Neural crest cell (in vitro differentiated cells): Measurements from ENCODE around the gene ASB15. TPM values are rescaled to one million over a fixed set of nuclear protein-coding genes. Genes with fewer than 3 reads are reported as not detected.

Experiments used
- DNase-seq: peaks from one replicate; pipeline ENCODE4 v3.0.0; 2021; ENCODE audit warnings: low read depth, mixed read lengths, low spot score
- H3K27ac Mint-ChIP-seq: one replicate; pipeline ENCODE4 v1.8.0; 2021; ENCODE audit warnings: mild to moderate bottlenecking, mixed read lengths; ENCODE audit not compliant: unreplicated experiment
- H3K27me3 Mint-ChIP-seq: 2 replicates; pipeline ENCODE4 v1.8.0; 2021; ENCODE audit warnings: low read depth, mild to moderate bottlenecking, mixed read lengths
- H3K36me3 Mint-ChIP-seq: 2 replicates; pipeline ENCODE4 v1.8.0; 2021; ENCODE audit warnings: low read depth, mild to moderate bottlenecking, mixed read lengths
- H3K4me1 Mint-ChIP-seq: 2 replicates; pipeline ENCODE4 v1.8.0; 2021; ENCODE audit warnings: mixed read lengths
- H3K4me3 Mint-ChIP-seq: one replicate; pipeline ENCODE4 v1.8.0; 2021; ENCODE audit warnings: mild to moderate bottlenecking, mixed read lengths
- H3K9me3 Mint-ChIP-seq: 2 replicates; pipeline ENCODE4 v1.8.0; 2021; ENCODE audit warnings: mixed read lengths
- total RNA-seq: library from RNA; stranded (reverse); gene quantifications from 2 replicates; pipeline ENCODE4 v1.2.1, GENCODE V29; 2021
- TF ChIP-seq, protein P1 (sequence below): fragments of 200-600 bp; sonication (generic); conservative IDR thresholded peaks from 2 replicates; pipeline ENCODE4 v1.5.0; 2021; ENCODE audit warnings: antibody characterized with exemption, mild to moderate bottlenecking

ASB15 gene
- total RNA-seq, 1 donor from 2014 or later = not detected

DNA sequence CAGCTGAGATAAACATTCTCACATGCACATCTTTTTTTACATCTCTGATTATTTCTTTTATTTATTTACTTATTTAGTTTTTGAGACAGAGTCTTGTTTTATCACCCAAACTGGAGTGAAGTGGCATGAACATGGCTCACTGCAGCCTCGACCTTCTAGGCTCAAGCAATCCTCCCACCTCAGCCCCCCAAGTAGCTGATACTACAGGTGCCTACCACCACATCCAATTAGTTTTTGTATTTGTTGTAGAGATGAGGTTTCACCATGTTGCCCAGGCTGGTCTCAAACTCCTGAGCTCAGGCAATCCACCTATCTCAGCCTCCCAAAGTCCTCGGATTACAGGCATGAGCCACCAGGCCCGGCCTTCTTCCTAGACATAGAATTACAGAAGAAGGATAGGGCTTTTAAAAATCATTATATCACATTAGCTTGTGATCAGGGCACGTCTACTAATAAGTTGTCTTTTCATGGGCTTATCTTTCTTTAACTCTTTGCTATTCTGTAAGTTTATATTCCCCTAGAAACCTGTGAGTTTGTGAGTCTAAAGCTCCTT is 5.9 kb downstream of the ASB15 start:
- DNase-seq = no peak
- H3K4me1 Mint-ChIP-seq = no peaks in the 10 kb centered on the region
- H3K27ac Mint-ChIP-seq = no peak overlapping the region
- no peak overlapping the region for H3K4me3 Mint-ChIP-seq
- H3K9me3 Mint-ChIP-seq = no peaks in the 10 kb centered on the region
- H3K36me3 Mint-ChIP-seq = no peaks in the 10 kb centered on the region
- no peaks in the 10 kb centered on the region for H3K27me3 Mint-ChIP-seq
- TF ChIP-seq, protein P1, sequence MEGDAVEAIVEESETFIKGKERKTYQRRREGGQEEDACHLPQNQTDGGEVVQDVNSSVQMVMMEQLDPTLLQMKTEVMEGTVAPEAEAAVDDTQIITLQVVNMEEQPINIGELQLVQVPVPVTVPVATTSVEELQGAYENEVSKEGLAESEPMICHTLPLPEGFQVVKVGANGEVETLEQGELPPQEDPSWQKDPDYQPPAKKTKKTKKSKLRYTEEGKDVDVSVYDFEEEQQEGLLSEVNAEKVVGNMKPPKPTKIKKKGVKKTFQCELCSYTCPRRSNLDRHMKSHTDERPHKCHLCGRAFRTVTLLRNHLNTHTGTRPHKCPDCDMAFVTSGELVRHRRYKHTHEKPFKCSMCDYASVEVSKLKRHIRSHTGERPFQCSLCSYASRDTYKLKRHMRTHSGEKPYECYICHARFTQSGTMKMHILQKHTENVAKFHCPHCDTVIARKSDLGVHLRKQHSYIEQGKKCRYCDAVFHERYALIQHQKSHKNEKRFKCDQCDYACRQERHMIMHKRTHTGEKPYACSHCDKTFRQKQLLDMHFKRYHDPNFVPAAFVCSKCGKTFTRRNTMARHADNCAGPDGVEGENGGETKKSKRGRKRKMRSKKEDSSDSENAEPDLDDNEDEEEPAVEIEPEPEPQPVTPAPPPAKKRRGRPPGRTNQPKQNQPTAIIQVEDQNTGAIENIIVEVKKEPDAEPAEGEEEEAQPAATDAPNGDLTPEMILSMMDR = no peak

DNA sequence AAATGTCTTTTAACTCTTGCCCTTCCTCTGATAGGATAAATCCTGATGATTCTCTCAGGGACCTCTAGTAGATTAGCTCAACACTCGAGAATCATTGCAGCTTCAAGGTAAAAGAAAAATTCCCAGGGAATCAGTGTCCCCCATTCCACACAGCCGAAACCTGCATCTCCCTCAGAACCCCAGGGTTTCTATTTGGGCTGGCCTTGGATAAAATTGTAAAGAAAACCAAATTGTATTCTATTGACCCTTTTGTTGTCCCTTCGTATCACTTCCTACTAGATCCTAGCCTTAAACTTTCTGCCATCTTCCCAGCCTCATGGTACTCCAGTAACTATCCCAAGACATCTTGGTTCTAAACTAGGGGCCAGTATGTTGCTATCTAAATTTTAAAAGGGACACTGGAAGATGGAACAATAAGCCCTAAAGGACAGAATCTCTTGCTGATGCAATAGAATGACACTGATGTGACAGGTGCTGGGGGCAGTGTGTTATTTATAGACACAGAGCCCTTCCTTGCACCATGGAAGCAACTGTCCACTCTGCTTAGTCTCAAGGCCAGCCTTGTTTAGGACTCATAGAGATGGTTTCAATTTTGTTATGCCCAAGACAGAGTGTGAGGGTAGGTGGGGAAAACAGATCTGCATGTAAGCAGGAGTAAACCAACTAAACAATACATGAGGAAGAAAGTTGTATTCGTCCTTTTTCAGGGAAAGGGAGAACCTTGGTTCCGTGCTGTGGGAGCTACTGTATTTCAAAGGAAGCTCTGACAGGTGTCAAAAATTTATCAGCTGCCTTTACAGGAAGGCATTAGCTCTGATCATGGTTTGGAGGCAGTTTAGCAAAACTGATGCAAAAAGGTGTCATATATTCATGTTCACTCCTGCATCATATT is 7.6 kb downstream of the ASB15 start:
- no peaks in the 10 kb centered on the region for H3K36me3 Mint-ChIP-seq
- no peak for DNase-seq
- TF ChIP-seq, protein P1 = no peak
- H3K4me3 Mint-ChIP-seq = no peak overlapping the region
- H3K4me1 Mint-ChIP-seq = no peaks in the 10 kb centered on the region
- H3K27me3 Mint-ChIP-seq = no peaks in the 10 kb centered on the region
- no peaks in the 10 kb centered on the region for H3K9me3 Mint-ChIP-seq
- H3K27ac Mint-ChIP-seq = no peak overlapping the region

DNA sequence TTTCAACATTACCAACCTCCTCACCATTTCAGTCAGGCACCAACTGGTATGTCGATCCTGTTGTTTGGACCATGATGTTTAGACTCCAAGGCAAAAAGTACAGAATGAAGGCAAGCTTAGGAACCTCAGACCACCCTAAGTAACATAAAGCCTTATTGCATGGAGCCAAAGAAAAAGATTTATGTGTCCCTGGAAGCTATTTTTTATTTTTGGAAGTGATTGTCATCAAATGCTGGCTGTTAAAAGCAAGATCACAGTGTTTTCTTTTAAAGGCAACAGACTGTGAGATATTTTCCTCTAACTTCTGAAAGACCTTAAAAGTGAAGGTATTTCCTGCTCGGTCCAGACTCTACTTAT is 8.2 kb downstream of the ASB15 start:
- no peak overlapping the region for H3K27ac Mint-ChIP-seq
- no peak for DNase-seq
- TF ChIP-seq, protein P1 = no peak
- no peak overlapping the region for H3K4me3 Mint-ChIP-seq
- H3K4me1 Mint-ChIP-seq = no peaks in the 10 kb centered on the region
- H3K27me3 Mint-ChIP-seq = no peaks in the 10 kb centered on the region
- no peaks in the 10 kb centered on the region for H3K9me3 Mint-ChIP-seq
- no peaks in the 10 kb centered on the region for H3K36me3 Mint-ChIP-seq

DNA sequence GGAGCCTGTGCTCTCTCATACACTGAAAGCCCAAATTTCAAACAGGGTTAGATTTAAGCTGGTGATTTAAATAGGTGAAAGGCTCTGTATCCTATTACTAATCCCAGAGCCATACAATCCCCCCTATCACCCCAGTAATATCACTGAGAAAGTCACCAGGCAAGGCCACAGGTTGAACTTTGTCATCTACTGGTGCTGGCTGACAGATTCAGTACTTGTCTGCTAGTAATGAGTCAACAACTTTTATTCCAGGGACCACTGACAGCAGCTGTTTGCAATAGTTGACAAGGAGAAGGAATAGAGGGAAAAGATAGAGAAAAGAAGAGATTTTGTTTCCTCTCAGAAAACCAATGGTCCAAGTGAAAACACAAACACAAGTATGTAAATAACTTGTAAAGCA is 10.4 kb downstream of the ASB15 start:
- DNase-seq = no peak
- H3K9me3 Mint-ChIP-seq = no peaks in the 10 kb centered on the region
- no peak overlapping the region for H3K27ac Mint-ChIP-seq
- TF ChIP-seq, protein P1 = no peak
- H3K27me3 Mint-ChIP-seq = no peaks in the 10 kb centered on the region
- H3K36me3 Mint-ChIP-seq = no peaks in the 10 kb centered on the region
- no peaks in the 10 kb centered on the region for H3K4me1 Mint-ChIP-seq
- H3K4me3 Mint-ChIP-seq = no peak overlapping the region

DNA sequence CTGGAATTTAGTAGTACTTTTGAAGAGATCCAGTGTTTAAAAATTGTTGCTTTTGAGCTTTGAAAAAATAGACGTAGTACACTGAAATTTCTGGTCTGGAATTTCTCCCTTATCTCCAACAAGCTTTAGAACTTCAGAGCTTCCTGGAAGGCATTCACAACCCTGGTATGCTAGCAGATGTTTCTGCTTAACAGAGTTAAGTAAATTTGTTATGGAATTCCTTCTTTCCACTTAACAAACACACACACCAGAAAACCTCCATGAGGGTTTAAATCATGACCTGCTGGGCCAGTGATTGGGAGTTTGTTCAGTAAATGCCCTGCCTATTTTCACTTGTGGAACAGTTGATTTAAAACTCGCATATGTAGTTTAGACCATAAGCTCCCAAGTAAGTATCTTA is 13.7 kb downstream of the ASB15 start:
- Mint-ChIP-seq H3K36me3 (no peaks in the 10 kb centered on the region), H3K4me1 (no peaks in the 10 kb centered on the region), H3K27ac (no peak overlapping the region), H3K4me3 (no peak overlapping the region), H3K9me3 (no peaks in the 10 kb centered on the region), H3K27me3 (no peaks in the 10 kb centered on the region)
- no peak for DNase-seq
- TF ChIP-seq, protein P1 = no peak
